ENCODE data around the gene IL1B.

DNA sequence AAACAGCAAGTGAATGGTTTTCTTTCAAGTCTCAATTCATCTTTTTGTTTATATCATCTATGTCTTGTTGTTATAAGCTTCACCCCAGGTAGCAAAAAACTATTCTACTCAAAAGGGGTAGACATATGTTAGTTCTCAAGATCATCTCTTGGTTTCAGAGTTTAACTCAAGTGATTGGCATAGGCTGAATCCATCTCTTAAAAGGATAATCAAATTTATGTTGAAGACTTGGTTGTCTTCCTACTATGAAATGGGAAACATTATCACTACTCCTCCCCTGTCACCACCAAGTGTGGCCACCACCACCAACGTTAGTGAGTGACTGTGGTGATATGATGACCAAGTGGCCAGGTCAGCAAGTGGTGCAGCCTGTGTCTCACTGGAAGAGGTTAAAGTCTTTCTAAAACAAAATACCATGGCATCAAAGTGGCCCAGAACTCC, 1.5 kb downstream of the IL1B start:
- TF ChIP-seq GATA3 (IDR thresholded peaks at IDR 0.05; ENCODE audit: low read depth, low read length) (no peak), GATA2 (IDR thresholded peaks at IDR 0.05; ENCODE audit: low read depth, low read length) (no peak)

Data from SH-SY5Y (cell line).